SIG-M5 (cell line): ENCODE measurements around the gene NOC2L.

ENCODE experiments used
- DNase-seq: peaks from one replicate; lab custom pipeline; 2025; lab: John Stamatoyannopoulos, UW

NOC2L gene

DNA sequence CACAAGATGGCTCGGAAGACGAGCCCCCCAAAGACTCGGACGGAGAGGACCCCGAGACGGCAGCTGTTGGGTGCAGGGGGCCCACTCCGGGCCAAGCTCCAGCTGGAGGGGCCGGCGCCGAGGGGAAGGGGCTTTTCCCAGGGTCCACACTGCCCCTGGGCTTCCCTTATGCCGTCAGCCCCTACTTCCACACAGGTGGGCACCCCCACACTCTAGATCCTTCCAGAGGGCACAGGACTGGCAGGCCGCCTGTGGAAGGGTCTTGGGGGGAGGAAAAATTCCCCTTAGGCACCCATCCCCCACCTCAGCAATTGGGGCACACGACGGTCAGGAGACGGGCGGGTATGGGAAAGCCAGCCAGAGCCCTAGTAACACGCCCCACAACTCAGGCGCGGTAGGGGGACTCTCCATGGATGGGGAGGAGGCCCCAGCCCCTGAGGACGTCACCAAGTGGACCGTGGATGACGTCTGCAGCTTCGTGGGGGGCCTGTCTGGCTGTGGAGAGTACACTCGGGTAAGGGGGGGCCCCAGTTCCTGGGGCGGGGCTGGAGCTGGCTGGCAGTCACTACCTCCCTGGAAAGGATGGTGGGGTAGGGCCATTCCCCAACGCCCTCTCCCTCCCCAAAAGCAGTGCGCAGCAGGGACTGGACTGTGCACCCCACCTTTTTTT, 16.1 kb downstream of the NOC2L start:
- DNase-seq, result no peak

DNA sequence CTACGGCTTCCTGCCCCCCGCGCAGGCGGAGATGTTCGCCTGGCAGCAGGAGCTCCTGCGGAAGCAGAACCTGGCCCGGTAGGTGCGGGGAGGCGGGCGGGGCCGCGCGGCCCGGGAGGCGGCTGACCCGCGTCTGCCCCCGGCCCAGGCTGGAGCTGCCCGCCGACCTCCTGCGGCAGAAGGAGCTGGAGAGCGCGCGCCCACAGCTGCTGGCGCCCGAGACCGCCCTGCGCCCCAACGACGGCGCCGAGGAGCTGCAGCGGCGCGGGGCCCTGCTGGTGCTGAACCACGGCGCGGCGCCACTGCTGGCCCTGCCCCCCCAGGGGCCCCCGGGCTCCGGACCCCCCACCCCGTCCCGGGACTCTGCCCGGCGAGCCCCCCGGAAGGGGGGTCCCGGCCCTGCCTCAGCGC, 16.6 kb downstream of the NOC2L start:
- no peak for DNase-seq

DNA sequence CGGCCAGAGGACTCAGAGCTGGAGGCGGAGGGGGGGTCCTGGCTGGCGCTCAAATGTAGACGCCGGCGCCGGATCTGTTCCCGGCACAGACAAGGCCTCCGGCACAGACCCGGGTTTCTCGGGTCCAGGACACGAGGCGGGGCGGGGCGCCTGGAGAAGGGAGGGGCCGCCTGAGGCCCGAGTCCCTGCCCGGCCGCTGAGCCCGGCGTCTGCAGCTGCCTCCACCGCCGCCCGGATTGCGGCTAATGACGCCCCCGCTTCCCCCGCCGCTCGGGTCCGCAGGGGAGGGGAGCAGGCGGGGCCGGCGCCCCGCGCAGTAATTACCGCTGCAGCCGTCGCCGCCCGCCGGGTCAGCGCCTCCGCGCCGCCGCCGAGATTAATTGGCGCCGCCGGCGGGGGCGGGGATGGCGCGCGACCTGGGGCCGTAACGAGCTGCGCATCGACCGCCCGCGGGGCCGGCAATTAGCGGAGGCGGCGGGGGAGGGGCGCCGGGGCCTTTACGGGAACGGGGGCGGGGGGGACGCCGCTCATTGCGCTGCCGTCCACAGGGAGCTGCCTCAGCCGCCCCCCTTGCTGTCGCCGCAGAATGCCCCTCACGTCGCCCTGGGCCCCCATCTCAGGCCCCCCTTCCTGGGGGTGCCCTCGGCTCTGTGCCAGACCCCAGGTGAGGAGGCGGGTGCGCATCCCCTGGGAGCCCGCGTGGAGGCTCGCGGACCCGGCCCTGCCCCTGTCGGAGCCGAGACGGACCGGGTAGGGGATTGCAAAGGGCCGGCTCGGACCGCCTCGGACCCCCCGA, 17.3 kb downstream of the NOC2L start:
- no peak for DNase-seq

DNA sequence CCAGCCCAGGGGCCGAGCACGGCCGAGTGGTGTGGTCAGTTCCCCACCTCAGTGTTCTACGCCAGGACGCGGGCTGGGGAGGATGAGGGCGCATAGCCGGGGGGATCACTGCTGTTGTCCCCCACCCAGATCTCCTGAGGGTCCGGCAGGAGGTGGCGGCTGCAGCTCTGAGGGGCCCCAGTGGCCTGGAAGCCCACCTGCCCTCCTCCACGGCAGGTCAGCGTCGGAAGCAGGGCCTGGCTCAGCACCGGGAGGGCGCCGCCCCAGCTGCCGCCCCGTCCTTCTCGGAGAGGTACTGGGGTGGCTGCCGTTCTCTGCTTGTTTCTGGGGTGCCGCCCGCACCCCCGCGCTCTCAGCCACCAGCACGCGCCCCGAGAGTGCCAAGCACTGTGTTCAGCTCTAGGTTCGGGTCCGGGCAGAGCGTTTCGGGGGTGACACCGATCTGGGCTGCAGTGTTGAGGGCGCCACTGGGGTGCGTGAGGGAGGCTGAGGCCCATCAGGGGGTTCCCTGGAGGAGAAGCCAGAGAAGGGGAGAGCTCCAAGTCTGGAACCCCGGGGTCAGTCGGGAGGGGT, 18.0 kb downstream of the NOC2L start:
- DNase-seq, result no peak

DNA sequence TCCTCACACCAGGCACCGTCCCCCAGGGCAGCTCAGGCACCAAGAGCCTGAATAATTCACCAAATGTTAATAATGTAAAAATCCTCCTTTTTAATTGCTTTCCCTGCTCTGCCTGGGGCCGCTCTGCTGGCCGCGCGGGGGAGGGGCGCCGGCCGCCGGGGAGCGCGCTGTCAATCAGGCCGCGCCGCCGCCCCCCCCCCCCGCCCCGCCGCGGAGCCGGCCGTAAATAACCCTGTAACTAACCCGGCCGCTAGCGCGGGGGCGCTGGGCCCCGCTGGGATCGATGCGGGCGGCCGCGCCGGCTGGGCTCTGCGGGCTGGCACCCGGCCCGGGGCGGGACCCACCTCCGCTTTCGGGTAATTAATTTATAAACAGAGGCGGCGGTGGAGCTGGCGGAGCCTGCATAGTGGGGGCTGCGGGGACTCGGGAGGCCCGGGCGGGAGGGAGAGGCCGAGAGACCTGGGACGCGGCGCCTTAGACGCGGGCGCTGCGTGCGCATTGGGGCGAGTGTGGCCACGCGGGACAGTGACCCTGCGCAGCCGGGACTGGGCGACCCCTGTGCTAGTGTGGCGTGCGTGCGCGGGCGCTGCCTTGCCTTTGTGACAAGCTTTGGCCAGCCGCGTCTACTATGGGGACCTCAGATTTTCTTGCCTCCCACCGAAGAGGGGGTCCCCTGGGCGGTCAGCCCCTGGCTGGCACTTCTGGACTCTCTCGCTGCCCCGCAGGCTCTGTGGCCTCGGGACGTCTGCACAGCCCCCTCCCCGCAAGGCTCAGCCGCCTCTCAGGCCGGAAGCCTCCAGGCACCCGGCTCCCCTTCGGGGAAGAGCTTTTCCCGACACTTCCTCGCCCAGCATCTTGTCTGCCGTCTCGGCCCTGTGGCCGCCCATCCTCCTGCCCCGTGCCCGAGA, 18.7 kb downstream of the NOC2L start:
- DNase-seq, result no peak

DNA sequence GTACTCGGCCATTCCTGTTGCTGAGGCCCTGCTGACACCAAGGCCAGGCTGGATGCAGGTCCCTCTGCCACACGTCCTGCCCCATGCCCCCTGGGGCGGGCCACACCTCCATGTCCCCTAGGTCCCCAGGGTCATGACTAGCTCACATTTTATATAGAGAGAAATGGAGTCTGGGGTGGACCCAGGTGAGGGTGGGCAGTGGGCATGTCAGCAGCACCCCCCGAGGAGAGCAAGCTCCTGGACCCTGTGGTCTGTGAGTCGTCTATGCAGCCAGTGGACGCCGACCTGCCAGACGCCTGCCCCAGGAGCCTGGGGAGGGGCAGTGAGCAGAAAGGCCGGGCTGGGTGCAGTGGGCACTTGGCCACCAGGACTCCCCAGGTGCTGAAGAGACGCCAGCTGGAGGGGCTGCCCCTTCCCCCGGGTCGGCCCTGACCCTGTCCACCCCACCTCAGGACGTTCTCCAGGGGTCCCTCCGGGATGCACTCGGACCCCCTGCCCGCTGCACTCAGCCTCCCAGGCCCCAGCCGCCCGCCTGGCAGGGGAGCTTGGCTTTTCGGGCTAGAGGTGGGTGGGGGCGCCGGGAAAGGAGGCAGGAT, 19.4 kb downstream of the NOC2L start:
- DNase-seq, result no peak

DNA sequence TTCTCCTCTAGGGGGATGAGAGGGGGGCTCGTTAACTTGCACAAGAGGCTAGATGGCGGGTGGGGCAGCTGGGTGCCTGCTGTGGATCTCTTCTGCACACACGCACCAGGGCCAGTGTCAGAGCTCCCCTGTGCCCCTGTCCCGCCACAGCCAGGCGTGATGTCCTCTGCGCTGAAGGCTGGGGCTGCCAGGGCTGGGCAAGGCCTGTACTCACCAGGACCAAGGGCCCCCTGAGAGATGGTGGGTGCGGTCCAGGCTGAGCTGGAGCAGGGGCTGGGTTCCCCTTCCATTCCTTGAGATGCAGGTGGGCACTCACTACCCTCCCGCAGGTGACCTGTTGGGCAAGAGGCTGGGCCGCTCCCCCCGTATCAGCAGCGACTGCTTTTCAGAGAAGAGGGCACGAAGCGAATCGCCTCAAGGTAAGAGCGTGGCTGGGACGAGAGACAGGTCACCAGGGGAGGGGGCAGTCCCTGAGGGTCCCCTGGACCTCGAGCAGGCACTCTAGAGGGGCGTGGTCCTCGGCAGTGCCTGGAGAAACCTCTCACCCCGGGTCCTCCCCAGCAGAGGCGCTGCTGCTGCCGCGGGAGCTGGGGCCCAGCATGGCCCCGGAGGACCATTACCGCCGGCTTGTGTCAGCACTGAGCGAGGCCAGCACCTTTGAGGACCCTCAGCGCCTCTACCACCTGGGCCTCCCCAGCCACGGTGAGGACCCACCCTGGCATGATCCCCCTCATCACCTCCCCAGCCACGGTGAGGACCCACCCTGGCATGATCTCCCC, 20.2 kb downstream of the NOC2L start:
- no peak for DNase-seq

GRCh38 chr1:938088-938683, 20.9 kb downstream of the NOC2L start:
- no peak for DNase-seq

GRCh38 chr1:937521-937920, 21.5 kb downstream of the NOC2L start:
- no peak for DNase-seq

DNA sequence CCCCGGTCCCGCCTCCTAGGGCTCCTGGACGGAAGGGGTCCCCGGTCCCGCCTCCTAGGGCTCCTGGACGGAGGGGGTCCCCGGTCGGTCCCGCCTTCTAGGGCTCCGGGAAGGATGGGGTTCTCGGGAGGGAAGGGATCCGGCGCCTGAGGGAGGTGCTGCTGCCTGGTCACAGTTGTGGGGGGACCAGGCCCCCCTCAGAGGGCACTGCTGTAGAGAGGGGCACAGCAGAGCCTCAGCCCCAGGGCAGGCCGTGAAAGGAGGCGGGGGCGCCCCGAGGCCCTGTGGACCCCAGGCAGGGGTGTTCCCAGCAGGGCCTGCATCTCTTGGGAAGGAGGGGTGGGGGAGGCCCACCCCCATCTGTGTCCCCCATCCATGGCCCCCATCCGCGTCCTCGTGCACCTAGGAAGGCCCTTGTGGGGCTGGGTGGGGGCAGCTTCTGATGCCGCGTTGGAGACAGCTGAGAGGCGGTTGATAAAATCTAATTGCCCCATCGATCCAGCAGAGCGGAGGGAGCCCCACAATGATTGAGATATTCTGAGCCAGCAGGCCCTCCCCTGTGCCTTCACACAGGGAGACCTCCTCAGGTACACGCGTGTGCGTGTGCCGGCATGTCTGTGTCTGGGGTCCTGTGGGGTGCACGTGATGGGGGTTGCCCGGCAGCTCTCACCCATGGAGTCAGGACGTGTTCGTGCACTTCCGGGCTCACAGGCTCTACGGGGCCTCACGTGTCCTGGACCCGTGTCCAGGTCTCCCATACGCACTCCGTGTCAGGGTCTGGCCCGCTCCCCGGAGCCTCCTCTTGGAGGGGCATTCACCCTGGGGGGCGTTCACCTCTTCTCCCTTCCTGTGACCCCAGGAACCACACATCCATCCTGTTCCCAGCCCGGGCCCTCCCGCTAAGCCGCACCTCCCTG, 22.4 kb downstream of the NOC2L start:
- DNase-seq, result no peak

GRCh38 chr1:935751-936231, 23.3 kb downstream of the NOC2L start:
- DNase-seq, result no peak

DNA sequence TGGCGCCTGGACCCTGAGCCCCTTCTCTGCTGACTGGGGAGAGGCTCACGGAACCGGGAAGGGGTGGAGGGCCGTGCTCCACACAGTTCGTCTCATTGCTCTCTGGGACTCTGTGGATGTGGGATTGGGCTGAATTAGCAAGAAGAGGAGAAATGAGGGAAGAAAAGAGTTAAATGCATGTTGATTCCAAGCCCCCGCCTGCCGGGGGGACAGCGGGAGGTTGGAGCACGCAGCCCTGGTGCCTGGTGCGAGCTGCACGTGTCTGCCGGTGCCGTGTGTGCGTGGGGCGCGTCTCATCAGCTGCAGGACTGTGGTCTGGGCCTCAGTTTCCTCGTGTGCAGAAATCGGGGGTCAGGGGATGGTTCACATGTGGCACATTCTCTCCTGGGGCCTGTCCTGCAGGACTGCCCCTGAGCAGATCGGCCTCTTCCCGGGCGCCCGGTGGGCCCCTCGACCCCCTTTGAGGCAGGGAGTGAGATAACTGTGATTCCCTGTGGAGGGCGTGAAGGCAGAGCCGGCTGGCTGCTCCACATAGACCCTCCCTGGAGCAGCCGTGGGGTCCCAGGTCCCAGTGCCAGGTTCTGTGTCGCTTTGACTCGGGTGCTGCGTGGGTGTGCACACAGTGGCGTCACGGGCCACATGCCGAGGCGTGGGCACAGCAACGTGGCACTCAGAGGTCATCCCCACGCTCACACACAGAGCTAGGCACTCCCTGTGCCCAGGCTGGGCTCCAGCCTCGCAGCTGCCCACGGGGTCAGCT, 23.9 kb downstream of the NOC2L start:
- no peak for DNase-seq

GRCh38 chr1:933603-933940, 25.5 kb downstream of the NOC2L start:
- no peak for DNase-seq

GRCh38 chr1:932776-933602, 26.1 kb downstream of the NOC2L start:
- no peak for DNase-seq

- no peak for DNase-seq
These were observed 26.9 kb downstream of the NOC2L start for GRCh38 chr1:932173-932510.

- DNase-seq, result no peak
These were observed 27.5 kb downstream of the NOC2L start for GRCh38 chr1:931380-932172.

GRCh38 chr1:930633-931138, 28.4 kb downstream of the NOC2L start:
- DNase-seq, result no peak
